Cardiac muscle cell (in vitro differentiated cells and primary cell): ENCODE measurements around the gene UTP14C. TPM values are rescaled to one million over a fixed set of nuclear protein-coding genes. Genes with fewer than 3 reads are reported as not detected.

Experiments used
- DNase-seq, 2 donors: peaks; one replicate each; pipeline versions ENCODE4 v3.0.0 to v3.0.0-alpha.2; 2010 to 2017; ENCODE audit warnings: low read depth in 1 of 2, low spot score in 1 of 2
- H3K27ac ChIP-seq: fragments of 200-600 bp; sonication (generic); 2 replicates; pipeline ENCODE4 v1.5.1; 2016
- H3K27me3 ChIP-seq: fragments of 200-600 bp; sonication (generic); 2 replicates; pipeline ENCODE4 v1.6.0; 2016; ENCODE audit warnings: control low read depth
- H3K36me3 ChIP-seq: fragments of 200-600 bp; sonication (generic); 2 replicates; pipeline ENCODE4 v1.5.1; 2016; ENCODE audit warnings: control low read depth
- H3K4me1 ChIP-seq: fragments of 200-600 bp; sonication (generic); 2 replicates; pipeline ENCODE4 v1.8.1; 2017; ENCODE audit warnings: low read depth, mild to moderate bottlenecking, mixed run types
- H3K4me3 ChIP-seq: fragments of 200-600 bp; sonication (generic); 2 replicates; pipeline ENCODE4 v1.5.1; 2016; ENCODE audit warnings: mild to moderate bottlenecking
- H3K9me3 ChIP-seq: fragments of 200-600 bp; sonication (generic); 2 replicates; pipeline ENCODE4 v1.5.1; 2017; ENCODE audit warnings: low read depth, mild to moderate bottlenecking, control low read depth
- CTCF ChIP-seq: IDR thresholded peaks from 2 replicates; pipeline ENCODE4 v1.5.1; 2012; ENCODE audit warnings: low read depth, mild to moderate bottlenecking, low read length
- polyA plus RNA-seq: library from polyadenylated mRNA; unstranded; fragments of >200 nt; fragmentation: Nextera tagmentation; extraction: Ambion mirVana; gene quantifications from 2 replicates; pipeline ENCODE4 v1.2.1, GENCODE V29; 2016
- total RNA-seq: library from RNA; depleted of rRNA; stranded (reverse); fragments of >200 nt; gene quantifications from 2 replicates; pipeline ENCODE4 v1.2.3, GENCODE V29; 2016

The UTP14C gene
- total and polyA plus RNA-seq, 2 experiments from 2014 or later: 8.0 to 12.6 TPM

GRCh38 chr13:51999510-51999911, 25.0 kb upstream of the UTP14C start:
- DNase-seq: peak in 1 of 2 donors; percentile 16
- Histone ChIP-seq H3K27me3 (no peaks in the 10 kb centered on the region), H3K4me3 (no peak overlapping the region), H3K9me3 (no peaks in the 10 kb centered on the region), H3K27ac (no peak overlapping the region), H3K4me1 (peaks cover 7% of the 10 kb centered on the region), H3K36me3 (no peaks in the 10 kb centered on the region)
- TF ChIP-seq CTCF: no peak

DNA sequence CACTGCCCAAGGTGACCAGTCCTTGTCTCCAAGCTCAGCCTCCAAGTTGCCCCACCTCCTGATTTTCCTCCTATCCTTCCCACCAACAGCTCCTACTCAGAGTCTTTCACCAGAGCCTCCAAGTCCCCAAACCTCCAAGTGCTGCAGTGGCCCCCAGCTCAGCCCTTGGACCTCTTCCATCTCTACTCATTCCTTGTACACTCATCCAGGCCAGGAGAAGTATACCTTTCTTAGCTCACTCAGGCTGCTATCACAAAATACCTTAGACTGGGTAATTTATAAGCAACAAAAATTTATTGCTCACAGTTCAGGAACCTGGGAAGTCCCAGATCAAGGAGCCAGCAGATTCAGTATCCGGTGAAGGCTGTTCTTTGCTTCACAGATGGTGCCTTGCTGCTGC, 24.6 kb upstream of the UTP14C start:
- Histone ChIP-seq H3K4me1 (peaks cover 7% of the 10 kb centered on the region), H3K27ac (no peak overlapping the region), H3K9me3 (no peaks in the 10 kb centered on the region), H3K4me3 (no peak overlapping the region), H3K36me3 (no peaks in the 10 kb centered on the region), H3K27me3 (no peaks in the 10 kb centered on the region)
- TF ChIP-seq CTCF: no peak
- no peak for DNase-seq

DNA sequence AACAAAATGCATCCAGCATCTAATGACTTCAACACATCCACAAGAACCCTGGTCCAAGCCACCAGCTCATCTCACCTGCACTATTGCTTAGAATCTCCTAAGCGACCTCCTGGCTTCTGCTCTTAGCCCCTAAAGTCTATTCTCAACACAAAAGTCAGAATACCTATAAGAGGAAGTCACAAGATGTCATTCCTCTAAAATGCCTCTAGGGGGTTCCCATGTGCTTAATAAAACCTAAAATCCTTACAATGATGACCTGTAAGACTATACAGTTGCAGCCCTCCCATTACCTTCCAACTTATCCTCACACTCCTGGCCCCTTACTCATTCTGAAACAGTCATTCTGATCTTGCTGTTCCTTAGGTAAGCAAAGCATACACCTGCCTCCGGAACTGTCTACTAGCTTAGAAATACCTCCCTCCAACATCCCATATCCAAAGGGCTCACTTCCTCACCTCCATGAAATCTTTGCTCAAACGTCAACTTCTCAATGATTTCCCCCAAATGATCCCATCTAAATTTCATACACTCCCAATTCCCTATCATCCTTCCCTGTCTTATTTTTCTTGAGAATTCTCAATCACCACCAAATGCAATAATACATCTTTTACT, 23.3 kb upstream of the UTP14C start:
- peak; percentile 56 to 64 for DNase-seq
- peaks cover 7% of the 10 kb centered on the region for H3K4me1 ChIP-seq
- TF ChIP-seq CTCF: peak; percentile 67
- H3K27me3 ChIP-seq: no peaks in the 10 kb centered on the region
- no peak overlapping the region for H3K27ac ChIP-seq
- no peak overlapping the region for H3K4me3 ChIP-seq
- no peaks in the 10 kb centered on the region for H3K9me3 ChIP-seq
- no peaks in the 10 kb centered on the region for H3K36me3 ChIP-seq

GRCh38 chr13:52002361-52002760, 22.1 kb upstream of the UTP14C start:
- DNase-seq: no peak
- no peak for TF ChIP-seq CTCF

DNA sequence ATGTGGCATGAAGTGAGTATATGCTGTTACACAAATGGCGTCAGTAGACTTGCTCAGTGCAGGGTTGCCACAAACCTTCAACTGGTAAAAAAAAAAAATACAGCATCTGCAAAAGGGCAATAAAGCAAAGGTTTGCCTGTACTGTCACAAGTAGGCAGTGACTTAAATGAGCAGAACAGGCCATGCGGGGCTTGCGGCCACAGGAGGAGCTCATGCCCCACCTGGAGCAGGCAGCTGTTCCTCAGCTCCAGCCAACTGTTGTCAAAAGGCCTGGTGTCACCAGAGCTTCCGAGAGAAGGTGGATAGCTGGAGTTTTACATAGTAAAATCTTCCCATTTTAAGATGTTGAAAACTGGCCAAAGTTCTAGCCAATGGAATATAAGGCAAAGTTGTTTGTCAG, 20.9 kb upstream of the UTP14C start:
- DNase-seq: no peak

More at GRCh38 chr13:52002361-52002760, 22.1 kb upstream of the UTP14C start:
- Histone ChIP-seq H3K4me3 (no peak overlapping the region), H3K27me3 (no peaks in the 10 kb centered on the region), H3K27ac (no peak overlapping the region), H3K9me3 (no peaks in the 10 kb centered on the region), H3K36me3 (no peaks in the 10 kb centered on the region), H3K4me1 (peaks cover 7% of the 10 kb centered on the region)

More for the DNA sequence above, 20.9 kb upstream of the UTP14C start:
- no peaks in the 10 kb centered on the region for H3K27me3 ChIP-seq
- peaks cover 7% of the 10 kb centered on the region for H3K4me1 ChIP-seq
- H3K36me3 ChIP-seq: no peaks in the 10 kb centered on the region
- H3K9me3 ChIP-seq: no peaks in the 10 kb centered on the region
- H3K4me3 ChIP-seq: no peak overlapping the region
- TF ChIP-seq CTCF: no peak
- H3K27ac ChIP-seq: no peak overlapping the region
